Upper lobe of left lung (tissue), 4 donors: ENCODE data around the gene MAGI3.

Experiments
- EP300 ChIP-seq, 4 donors: sonication (generic); formaldehyde crosslinking; IDR thresholded peaks; one replicate each; pipeline ENCODE4 v1.5.1; 2017; ENCODE audit warnings: antibody characterized with exemption in 4 of 4, control low read depth in 2 of 4
- POLR2A ChIP-seq, 4 donors: fragments of 450-650 bp; IDR thresholded peaks; one replicate each; pipeline ENCODE4 v1.5.1; 2016 to 2017; ENCODE audit warnings: antibody characterized with exemption in 4 of 4, mild to moderate bottlenecking in 2 of 4
- POLR2AphosphoS5 ChIP-seq, 2 donors: sonication (generic); formaldehyde crosslinking; IDR thresholded peaks; one replicate each; pipeline ENCODE4 v1.5.1; 2017; ENCODE audit warnings: antibody characterized with exemption in 2 of 2
- TF ChIP-seq, protein P1 (sequence below), 6 experiments: fragments of 450-650 bp in 4 of 6; fragments of 200-600 bp in 2 of 6; sonication (generic) in 2 of 6; IDR thresholded peaks; one replicate each; pipeline ENCODE4 v1.5.1; 2016 to 2019; ENCODE audit warnings: antibody characterized with exemption in 6 of 6

DNA sequence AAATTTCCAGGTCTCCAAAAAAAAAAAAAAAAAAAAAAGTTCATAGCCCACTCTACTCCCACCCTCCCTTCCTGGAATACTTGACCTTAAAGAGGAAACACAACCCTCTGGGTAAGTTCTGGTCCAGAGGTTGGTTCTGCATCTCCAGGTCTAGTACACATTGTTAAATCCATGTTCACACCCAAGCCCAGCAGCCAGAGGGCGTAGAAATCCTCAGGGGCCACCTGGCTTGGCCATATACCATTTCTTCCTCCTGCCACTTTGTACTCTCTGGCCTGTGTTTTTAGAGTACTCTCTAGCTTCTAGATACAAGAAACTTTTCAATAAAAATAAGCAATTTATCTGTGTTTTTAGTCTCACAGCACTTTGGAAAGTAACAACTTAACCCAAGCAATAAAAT lies 279.7 kb downstream of the MAGI3 start:
- TF ChIP-seq EP300 (IDR thresholded peaks at IDR 0.05): no peak
- TF ChIP-seq, protein P1, sequence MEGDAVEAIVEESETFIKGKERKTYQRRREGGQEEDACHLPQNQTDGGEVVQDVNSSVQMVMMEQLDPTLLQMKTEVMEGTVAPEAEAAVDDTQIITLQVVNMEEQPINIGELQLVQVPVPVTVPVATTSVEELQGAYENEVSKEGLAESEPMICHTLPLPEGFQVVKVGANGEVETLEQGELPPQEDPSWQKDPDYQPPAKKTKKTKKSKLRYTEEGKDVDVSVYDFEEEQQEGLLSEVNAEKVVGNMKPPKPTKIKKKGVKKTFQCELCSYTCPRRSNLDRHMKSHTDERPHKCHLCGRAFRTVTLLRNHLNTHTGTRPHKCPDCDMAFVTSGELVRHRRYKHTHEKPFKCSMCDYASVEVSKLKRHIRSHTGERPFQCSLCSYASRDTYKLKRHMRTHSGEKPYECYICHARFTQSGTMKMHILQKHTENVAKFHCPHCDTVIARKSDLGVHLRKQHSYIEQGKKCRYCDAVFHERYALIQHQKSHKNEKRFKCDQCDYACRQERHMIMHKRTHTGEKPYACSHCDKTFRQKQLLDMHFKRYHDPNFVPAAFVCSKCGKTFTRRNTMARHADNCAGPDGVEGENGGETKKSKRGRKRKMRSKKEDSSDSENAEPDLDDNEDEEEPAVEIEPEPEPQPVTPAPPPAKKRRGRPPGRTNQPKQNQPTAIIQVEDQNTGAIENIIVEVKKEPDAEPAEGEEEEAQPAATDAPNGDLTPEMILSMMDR (IDR thresholded peaks at IDR 0.05): no peak
- no peak for TF ChIP-seq POLR2AphosphoS5 (IDR thresholded peaks at IDR 0.05)
- no peak for TF ChIP-seq POLR2A (IDR thresholded peaks at IDR 0.05)
